OCI-LY1 (cell line): ENCODE data around the gene GPRIN1.

ENCODE experiments used
- H2AFZ ChIP-seq: fragments of 200-600 bp; sonication (generic), shearing (Covaris generic); 2 replicates; pipeline ENCODE4 v1.6.0; 2014; ENCODE audit warnings: antibody characterized with exemption, mild to moderate bottlenecking, low read length
- H3F3A ChIP-seq: fragments of 200-600 bp; sonication (generic), shearing (Covaris generic); 2 replicates; pipeline ENCODE4 v1.6.0; 2014; ENCODE audit warnings: mild to moderate bottlenecking, antibody characterized with exemption, low read length, moderate library complexity; ENCODE audit not compliant: insufficient read depth
- H3K27ac ChIP-seq: fragments of 200-600 bp; sonication (generic); 2 replicates; pipeline ENCODE4 v1.5.1; 2014; ENCODE audit warnings: low read length, mixed run types, mild to moderate bottlenecking, low read depth; ENCODE audit not compliant: poor library complexity, severe bottlenecking
- H3K27me3 ChIP-seq: fragments of 200-600 bp; sonication (generic); 2 replicates; pipeline ENCODE4 v1.6.0; 2014; ENCODE audit warnings: antibody characterized with exemption, mild to moderate bottlenecking, low read length, moderate library complexity; ENCODE audit not compliant: insufficient read depth
- H3K36me3 ChIP-seq: fragments of 200-600 bp; sonication (generic); 2 replicates; pipeline ENCODE4 v1.6.1; 2014; ENCODE audit warnings: mild to moderate bottlenecking, antibody characterized with exemption, low read length, moderate library complexity, mixed read lengths; ENCODE audit not compliant: insufficient read depth
- H3K4me1 ChIP-seq: fragments of 200-600 bp; sonication (generic); 2 replicates; pipeline ENCODE4 v1.5.1; 2014; ENCODE audit warnings: mild to moderate bottlenecking, low read length, moderate library complexity; ENCODE audit not compliant: insufficient read depth, severe bottlenecking
- H3K4me2 ChIP-seq: fragments of 200-600 bp; sonication (generic), shearing (Covaris generic); 2 replicates; pipeline ENCODE4 v1.6.1; 2014; ENCODE audit warnings: low read length
- H3K4me3 ChIP-seq: fragments of 200-600 bp; sonication (generic); 2 replicates; pipeline ENCODE4 v1.5.1; 2014; ENCODE audit warnings: low read length, low read depth, mild to moderate bottlenecking, mixed read lengths; ENCODE audit not compliant: poor library complexity, severe bottlenecking
- H3K79me2 ChIP-seq: fragments of 200-600 bp; shearing (Covaris generic); 2 replicates; pipeline ENCODE4 v1.6.1; 2016; ENCODE audit warnings: mixed run types, low read length, mixed read lengths; ENCODE audit not compliant: insufficient read depth
- H3K9ac ChIP-seq: fragments of 200-600 bp; sonication (generic), shearing (Covaris generic); 2 replicates; pipeline ENCODE4 v1.6.1; 2014; ENCODE audit warnings: mild to moderate bottlenecking, low read length, mixed read lengths
- H3K9me2 ChIP-seq: fragments of 200-600 bp; sonication (generic), shearing (Covaris generic); 2 replicates; pipeline ENCODE4 v1.6.1; 2014; ENCODE audit warnings: low read depth, mild to moderate bottlenecking, low read length, mixed read lengths
- H3K9me3 ChIP-seq: fragments of 200-600 bp; shearing (Covaris generic); 2 replicates; pipeline ENCODE4 v1.6.1; 2014; ENCODE audit warnings: low read length, mixed read lengths
- H4K20me1 ChIP-seq: fragments of 200-600 bp; sonication (generic), shearing (Covaris generic); 2 replicates; pipeline ENCODE4 v1.6.0; 2016; ENCODE audit warnings: mild to moderate bottlenecking, low read length; ENCODE audit not compliant: insufficient read depth
- EZH2 ChIP-seq: fragments of 200-600 bp; sonication (generic), shearing (Covaris generic); IDR thresholded peaks from 2 replicates; pipeline ENCODE4 v1.8.0; 2017; ENCODE audit warnings: borderline replicate concordance, mixed run types, mild to moderate bottlenecking, antibody characterized with exemption, low read length, moderate library complexity, mixed read lengths
- TF ChIP-seq, protein P1 (sequence below): fragments of 200-600 bp; sonication (generic), shearing (Covaris generic); IDR thresholded peaks from 2 replicates; pipeline ENCODE4 v1.5.1; 2017; ENCODE audit warnings: mild to moderate bottlenecking, antibody characterized with exemption, low read length, moderate library complexity, mixed read lengths

Gene GPRIN1

DNA sequence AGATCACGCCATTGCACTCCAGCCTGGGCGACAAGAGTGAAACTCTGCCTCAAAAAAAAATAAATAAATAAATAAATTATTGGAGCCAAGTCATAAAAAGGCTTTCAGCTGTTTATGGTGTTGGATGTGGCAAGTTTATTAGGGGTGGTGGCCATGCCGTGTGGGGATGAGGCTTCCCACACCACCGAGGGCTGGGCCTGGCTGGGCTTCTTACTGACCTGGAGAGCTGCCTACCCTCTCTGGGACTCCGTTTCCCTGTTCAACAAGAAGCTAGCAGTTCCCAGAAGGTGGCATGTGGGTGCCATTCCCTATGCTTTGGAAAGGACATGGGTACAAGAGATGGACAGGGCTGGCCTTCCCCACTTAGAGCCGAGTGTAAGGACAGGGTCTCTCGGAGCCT lies 22.6 kb downstream of the GPRIN1 start:
- Histone ChIP-seq H3K9me3 (peaks cover 12% of the 10 kb centered on the region), H3K9me2 (no peaks in the 10 kb centered on the region), H2AFZ (no peak overlapping the region), H3F3A (no peaks in the 10 kb centered on the region), H3K79me2 (no peaks in the 10 kb centered on the region), H3K27ac (no peak overlapping the region), H4K20me1 (no peaks in the 10 kb centered on the region), H3K4me3 (no peak overlapping the region), H3K4me1 (no peaks in the 10 kb centered on the region), H3K4me2 (no peak overlapping the region), H3K9ac (no peak overlapping the region), H3K27me3 (peaks cover 6% of the 10 kb centered on the region; the same call in 1 of the 2 replicates), H3K36me3 (no peaks in the 10 kb centered on the region; the same call in 1 of the 2 replicates)
- TF ChIP-seq, protein P1, sequence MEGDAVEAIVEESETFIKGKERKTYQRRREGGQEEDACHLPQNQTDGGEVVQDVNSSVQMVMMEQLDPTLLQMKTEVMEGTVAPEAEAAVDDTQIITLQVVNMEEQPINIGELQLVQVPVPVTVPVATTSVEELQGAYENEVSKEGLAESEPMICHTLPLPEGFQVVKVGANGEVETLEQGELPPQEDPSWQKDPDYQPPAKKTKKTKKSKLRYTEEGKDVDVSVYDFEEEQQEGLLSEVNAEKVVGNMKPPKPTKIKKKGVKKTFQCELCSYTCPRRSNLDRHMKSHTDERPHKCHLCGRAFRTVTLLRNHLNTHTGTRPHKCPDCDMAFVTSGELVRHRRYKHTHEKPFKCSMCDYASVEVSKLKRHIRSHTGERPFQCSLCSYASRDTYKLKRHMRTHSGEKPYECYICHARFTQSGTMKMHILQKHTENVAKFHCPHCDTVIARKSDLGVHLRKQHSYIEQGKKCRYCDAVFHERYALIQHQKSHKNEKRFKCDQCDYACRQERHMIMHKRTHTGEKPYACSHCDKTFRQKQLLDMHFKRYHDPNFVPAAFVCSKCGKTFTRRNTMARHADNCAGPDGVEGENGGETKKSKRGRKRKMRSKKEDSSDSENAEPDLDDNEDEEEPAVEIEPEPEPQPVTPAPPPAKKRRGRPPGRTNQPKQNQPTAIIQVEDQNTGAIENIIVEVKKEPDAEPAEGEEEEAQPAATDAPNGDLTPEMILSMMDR: no peak
- no peak for TF ChIP-seq EZH2

DNA sequence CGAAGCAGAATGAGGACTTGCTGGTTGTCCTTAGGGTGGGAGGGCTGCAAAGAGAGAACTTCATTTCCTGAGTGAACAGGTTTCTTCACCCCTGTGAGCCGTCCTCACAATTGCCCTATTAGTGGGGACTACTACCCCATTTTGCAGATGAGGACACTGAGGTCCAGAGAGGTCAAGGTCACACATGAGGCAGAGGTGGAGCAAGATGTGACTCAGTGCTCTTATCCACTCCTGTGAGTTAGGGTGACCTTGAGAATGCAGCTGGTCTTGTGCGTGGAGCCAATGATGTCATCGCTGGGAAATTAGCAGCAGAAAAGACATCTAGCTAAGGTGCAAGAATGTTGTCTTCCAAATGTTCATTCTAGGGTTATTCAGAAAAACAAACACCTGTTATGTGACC lies 26.9 kb downstream of the GPRIN1 start:
- no peaks in the 10 kb centered on the region for H3F3A ChIP-seq
- H3K36me3 ChIP-seq: no peaks in the 10 kb centered on the region; the same call in 1 of the 2 replicates
- no peaks in the 10 kb centered on the region for H4K20me1 ChIP-seq
- H3K9ac ChIP-seq: no peak overlapping the region
- H3K9me3 ChIP-seq: peaks cover 10% of the 10 kb centered on the region
- H3K27me3 ChIP-seq: peaks cover 12% of the 10 kb centered on the region; the same call in 1 of the 2 replicates
- no peaks in the 10 kb centered on the region for H3K4me1 ChIP-seq
- H3K79me2 ChIP-seq: no peaks in the 10 kb centered on the region
- H3K27ac ChIP-seq: no peak overlapping the region
- H3K9me2 ChIP-seq: no peaks in the 10 kb centered on the region
- H3K4me2 ChIP-seq: no peak overlapping the region
- no peak overlapping the region for H3K4me3 ChIP-seq
- no peak overlapping the region for H2AFZ ChIP-seq
- no peak for TF ChIP-seq EZH2
- TF ChIP-seq, protein P1: no peak

DNA sequence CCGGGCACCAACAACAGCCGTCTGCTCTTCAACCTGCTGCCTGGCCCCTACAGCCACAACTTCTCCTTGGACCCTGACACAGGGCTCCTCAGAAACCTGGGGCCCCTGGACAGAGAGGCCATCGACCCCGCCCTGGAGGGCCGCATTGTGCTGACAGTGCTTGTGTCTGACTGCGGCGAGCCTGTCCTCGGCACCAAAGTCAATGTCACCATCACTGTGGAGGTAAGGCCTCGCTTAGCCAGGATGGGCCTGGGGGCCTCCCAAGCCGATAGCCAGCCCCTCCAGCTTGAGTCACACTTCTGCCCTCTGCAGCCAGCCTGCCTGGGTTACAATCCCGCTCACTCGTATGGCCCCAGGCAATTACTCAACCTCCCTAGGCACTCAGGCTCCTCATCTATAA lies 28.6 kb downstream of the GPRIN1 start:
- no peak for TF ChIP-seq EZH2
- TF ChIP-seq, protein P1: no peak
- Histone ChIP-seq H3K27ac (no peak overlapping the region), H3K4me2 (no peak overlapping the region), H3K4me3 (no peak overlapping the region), H2AFZ (no peak overlapping the region), H3K9ac (no peak overlapping the region), H3K27me3 (peaks cover 12% of the 10 kb centered on the region; the same call in 1 of the 2 replicates), H4K20me1 (no peaks in the 10 kb centered on the region), H3K9me2 (no peaks in the 10 kb centered on the region), H3K36me3 (no peaks in the 10 kb centered on the region; the same call in 1 of the 2 replicates), H3K4me1 (no peaks in the 10 kb centered on the region), H3K9me3 (peaks cover 10% of the 10 kb centered on the region), H3K79me2 (no peaks in the 10 kb centered on the region), H3F3A (no peaks in the 10 kb centered on the region)
